ENCODE data around the gene ANXA10. TPM values are rescaled to one million over a fixed set of nuclear protein-coding genes. Genes with fewer than 3 reads are reported as not detected.

The ANXA10 gene
- total RNA-seq, 4 donors from 2014 or later = not detected

GRCh38 chr4:168070903-168071302 lies 21.4 kb upstream of the ANXA10 start:
- DNase-seq (ENCODE audit: low spot score) (no peak), ATAC-seq (ENCODE audit: low FRiP score) (no peak)
- TF ChIP-seq, protein P1, sequence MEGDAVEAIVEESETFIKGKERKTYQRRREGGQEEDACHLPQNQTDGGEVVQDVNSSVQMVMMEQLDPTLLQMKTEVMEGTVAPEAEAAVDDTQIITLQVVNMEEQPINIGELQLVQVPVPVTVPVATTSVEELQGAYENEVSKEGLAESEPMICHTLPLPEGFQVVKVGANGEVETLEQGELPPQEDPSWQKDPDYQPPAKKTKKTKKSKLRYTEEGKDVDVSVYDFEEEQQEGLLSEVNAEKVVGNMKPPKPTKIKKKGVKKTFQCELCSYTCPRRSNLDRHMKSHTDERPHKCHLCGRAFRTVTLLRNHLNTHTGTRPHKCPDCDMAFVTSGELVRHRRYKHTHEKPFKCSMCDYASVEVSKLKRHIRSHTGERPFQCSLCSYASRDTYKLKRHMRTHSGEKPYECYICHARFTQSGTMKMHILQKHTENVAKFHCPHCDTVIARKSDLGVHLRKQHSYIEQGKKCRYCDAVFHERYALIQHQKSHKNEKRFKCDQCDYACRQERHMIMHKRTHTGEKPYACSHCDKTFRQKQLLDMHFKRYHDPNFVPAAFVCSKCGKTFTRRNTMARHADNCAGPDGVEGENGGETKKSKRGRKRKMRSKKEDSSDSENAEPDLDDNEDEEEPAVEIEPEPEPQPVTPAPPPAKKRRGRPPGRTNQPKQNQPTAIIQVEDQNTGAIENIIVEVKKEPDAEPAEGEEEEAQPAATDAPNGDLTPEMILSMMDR (IDR thresholded peaks at IDR 0.05) = no peak

DNA sequence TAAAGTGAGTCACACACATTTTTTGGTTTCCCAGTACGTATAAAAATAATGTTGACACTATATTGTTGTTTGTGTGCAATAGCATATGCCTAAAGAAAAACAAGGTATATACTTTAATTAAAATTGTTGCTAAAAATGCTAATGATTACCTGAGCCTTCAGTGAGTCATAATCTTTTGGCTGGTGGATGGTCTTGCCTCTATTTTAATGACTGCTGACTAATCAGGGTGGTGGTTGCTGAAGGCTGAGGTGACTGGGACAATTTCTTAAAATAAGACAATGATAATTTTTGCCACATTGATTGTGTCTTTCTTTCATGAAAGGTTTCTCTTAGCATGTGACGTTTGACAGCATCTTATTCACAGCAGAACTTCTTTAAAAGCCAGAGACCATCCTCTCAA lies 21.0 kb upstream of the ANXA10 start:
- TF ChIP-seq, protein P1 (IDR thresholded peaks at IDR 0.05) = no peak
- no peak for ATAC-seq (ENCODE audit: low FRiP score)
- DNase-seq (ENCODE audit: low spot score) = no peak

GRCh38 chr4:168074861-168075260 lies 17.5 kb upstream of the ANXA10 start:
- DNase-seq (ENCODE audit: low spot score) = no peak
- no peak for ATAC-seq (ENCODE audit: low FRiP score)
- TF ChIP-seq, protein P1 (IDR thresholded peaks at IDR 0.05) = no peak

DNA sequence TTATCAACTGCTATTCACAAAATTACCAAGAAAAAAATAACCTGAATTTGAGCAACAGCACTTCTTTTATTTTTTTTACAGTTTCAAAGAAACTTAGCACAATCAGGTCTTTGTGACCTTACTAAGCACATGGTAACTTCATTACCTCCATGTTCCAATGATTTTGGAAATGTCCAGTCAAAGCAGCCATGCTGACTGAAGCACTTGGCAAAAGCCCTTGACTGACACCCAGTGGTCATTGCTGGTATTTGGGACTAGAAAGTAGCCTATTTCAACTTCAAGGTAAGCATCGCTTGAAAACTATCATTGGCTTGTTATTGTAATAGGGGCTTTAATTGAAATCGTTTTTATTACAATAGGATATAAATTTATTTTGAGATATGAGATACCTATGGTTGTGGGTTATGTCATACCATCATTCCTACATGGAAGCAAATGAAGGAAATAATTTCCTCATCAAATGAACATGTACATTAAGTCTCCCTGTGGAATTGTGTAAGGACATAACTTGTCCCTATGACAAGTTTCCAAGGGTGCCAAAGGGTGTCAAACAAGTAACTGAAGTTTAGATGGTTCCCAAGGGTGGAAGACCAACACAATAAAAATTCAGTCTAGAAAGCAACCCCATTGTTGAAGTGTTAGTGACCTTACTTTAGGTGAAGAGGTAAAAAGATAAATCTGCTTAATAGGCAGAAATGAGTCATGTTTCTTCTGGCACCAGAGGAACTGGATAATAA lies 15.2 kb upstream of the ANXA10 start:
- TF ChIP-seq, protein P1 (IDR thresholded peaks at IDR 0.05) = no peak
- peak; percentile 24 for DNase-seq (ENCODE audit: low spot score)
- no peak for ATAC-seq (ENCODE audit: low FRiP score)

DNA sequence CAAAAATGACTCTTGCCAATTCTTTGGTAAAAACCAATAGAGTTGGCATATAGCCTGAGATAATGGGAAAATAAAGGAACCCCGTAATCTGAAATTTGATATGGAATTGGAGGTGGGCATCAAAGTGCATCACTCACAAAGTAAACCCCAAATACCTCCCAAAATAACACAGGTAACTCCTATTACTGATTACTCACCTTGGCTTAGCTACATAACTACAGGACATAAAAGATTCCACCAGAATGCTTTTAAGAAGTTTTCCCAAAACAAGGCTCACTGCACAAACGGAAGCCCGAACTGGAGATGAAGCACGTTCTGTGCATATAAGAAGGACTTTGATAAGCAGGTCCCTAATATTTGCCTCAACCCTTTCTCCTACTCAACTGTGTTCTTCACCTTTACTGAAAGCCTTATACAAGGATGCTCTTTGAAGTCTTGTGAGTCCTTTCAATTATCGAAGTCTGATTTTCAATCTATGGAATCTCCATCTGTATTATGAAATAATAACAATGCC lies 14.6 kb upstream of the ANXA10 start:
- ATAC-seq (ENCODE audit: low FRiP score) (no peak), DNase-seq (ENCODE audit: low spot score) (no peak)
- TF ChIP-seq, protein P1 (IDR thresholded peaks at IDR 0.05) = no peak

DNA sequence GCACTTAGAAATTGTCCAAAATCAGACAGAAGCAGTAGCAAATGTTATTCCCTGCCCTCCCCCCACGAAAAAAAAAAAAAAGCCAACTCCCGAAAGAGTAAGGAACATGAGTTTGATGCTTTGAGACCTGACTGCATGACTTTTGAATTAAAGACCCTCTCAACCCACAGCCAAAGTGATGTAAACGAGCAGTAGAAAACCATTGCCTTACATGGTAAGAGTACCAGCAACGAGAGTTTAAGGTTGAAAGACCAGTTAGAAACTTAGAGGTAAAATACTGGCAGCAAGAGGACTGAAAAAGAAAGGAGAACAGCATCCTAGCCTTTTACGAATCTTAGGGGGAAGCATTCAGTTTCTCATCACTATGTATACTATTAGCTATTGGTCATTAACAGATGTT lies 10.0 kb upstream of the ANXA10 start:
- TF ChIP-seq, protein P1 (IDR thresholded peaks at IDR 0.05) = no peak
- ATAC-seq (ENCODE audit: low FRiP score) (no peak), DNase-seq (ENCODE audit: low spot score) (no peak)
